T follicular helper cell (primary cell): ENCODE data around the gene CDH4.

Experiments used
- DNase-seq: peaks from one replicate; pipeline ENCODE4 v3.0.0-alpha.2; 2020; ENCODE audit warnings: low read depth

CDH4 gene

DNA sequence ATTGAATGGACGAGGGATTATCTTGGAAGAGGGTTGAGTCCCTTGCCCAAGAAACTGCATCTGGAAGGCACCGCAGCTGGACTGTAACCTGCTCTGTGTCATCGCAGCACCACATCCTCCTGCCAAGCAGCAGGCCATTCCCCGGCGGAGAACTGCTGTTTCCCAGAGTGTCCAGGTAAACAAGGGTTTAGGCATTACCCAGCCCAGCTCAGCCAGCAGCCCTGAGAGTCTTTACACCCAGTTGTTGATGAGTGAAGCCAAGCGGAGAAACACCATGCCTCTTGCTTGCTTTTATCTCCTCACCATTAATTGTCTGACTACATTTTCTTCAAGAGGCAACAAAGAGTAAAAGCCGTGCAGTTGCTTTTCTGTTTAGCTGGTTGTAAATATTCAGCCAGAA lies 104.1 kb downstream of the CDH4 start:
- DNase-seq: no peak

DNA sequence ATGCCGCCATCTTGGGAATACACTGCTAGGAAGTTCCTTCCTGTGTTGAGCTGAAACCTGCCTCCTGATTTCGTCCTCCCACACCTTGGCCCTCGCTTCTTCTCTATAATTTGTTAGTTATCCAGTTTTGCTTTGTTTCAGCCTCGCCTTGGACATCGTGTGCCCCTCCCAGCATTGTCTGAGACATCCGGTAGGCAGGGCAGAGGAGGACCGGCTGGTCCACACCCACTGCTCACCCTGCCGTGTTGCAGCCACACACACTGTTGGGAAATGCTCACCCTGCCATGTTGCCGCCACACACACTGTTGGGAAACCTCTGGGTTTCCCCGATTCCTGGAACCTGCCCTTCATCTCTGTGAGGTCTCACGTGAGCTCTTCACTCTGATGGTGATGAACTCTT lies 105.1 kb downstream of the CDH4 start:
- DNase-seq: no peak

DNA sequence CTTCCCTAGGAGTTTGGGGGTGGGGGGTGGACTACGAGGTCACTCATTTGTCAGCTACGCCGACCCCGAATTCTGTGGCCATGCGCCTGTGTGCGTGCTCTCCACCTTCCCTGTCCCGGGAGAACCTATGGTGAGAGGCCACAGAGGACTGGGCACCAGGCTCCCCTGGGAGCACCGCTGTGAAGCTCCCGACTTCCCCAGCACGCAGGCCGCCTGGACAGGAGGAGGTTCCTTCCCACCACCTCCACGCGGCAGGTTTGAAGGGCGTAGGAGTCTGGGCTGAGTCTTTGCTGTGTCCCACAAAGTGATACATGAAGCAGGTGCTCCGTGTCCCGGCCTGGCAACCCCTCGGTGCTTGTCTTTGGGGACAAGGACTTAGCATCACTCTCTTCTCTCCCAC lies 107.2 kb downstream of the CDH4 start:
- DNase-seq: no peak

DNA sequence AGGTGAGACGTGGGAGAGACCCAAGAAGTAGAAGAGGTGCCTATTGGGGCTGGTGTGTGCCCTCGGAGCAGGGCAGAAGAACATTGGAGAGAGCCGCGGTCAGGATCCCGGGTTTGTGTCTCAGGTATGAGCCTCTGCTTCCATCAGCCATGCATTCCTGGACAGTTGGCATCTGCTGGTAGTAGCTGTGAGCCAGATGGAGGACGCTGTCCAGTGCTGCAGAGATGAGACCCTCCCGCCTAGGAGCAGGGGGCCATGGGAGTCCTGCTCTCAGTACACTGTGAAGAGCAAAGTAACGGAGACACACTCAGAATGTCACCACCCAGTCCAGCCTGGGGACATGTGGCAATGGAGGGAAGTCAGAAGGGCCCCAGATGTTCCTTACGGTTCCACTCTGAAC lies 108.2 kb downstream of the CDH4 start:
- no peak for DNase-seq

DNA sequence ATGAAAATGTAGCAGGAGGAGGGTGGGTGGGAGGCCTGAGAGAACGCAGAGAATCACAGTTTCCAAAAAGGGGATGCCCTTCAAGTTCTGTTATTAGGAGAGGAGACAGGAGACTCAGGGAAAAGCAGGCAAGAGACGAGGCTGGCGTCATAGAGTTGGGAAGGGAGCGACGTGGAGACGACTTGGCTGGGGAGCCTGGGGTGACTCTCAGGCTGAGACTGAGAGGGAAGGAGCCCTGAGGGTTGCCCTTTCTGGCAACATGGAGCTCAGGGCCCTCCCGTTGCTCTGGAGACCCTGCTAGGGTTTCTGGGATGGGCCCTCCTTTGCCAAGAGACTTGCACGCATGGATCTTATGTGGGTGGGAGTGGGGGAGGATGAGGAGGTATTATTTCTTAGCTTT lies 108.9 kb downstream of the CDH4 start:
- DNase-seq: no peak

DNA sequence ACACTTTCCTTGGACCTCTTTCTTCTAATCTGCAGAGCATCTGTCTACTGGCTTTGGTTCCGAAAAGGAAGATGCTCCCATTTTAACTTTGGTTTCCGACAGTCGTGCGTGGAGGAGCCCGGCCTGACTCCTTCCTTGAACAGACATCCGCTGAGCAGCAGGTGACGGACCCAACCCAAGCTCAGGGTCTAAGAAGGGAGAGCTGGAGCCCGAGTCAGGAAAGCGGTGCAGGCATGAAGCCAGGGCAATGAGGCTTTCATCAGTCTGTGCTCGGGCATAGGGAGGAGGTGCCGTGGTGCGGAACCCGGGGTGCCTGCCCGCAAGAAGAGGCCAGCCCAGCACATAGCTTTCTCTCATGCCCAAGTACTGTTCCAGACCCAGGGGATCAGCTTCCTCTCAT lies 109.4 kb downstream of the CDH4 start:
- no peak for DNase-seq

DNA sequence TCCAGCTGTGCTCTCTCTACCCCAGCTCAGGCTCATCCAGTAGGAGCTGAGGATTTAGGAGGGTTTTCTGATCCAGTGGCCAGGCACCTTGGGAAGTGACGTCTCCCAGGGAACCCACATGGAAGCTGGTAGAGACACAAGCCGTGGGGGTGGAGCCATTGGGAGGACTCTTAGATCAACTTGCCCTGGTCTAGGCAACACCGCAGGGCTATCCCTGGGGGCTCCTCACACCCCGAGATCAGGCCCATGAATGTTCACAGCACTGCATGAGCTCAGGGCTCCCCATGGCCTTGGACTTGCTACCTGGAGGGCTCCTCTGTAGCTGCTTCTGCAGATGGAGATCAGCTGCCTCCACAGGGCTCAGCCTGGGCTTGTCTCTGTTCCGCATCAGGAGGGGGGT lies 112.1 kb downstream of the CDH4 start:
- no peak for DNase-seq

DNA sequence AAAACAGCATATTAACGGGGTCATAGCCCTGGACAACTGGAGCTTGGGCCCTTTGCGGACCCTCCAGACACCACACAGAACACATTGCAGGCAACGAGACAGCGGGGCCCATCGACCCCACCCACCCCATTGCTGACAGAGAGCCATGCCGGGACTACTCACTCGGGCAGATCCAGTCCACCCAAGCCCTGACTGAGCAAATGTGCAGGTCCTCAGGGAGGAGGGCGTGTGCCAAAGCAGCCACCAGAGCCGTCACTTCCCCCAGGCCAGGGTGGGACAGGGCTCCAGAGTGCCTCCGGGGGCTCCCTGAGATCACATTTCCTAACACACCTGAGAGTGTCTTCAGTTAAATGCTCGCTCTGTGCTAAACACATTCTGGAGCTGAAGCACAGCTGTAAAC lies 114.9 kb downstream of the CDH4 start:
- DNase-seq: no peak

DNA sequence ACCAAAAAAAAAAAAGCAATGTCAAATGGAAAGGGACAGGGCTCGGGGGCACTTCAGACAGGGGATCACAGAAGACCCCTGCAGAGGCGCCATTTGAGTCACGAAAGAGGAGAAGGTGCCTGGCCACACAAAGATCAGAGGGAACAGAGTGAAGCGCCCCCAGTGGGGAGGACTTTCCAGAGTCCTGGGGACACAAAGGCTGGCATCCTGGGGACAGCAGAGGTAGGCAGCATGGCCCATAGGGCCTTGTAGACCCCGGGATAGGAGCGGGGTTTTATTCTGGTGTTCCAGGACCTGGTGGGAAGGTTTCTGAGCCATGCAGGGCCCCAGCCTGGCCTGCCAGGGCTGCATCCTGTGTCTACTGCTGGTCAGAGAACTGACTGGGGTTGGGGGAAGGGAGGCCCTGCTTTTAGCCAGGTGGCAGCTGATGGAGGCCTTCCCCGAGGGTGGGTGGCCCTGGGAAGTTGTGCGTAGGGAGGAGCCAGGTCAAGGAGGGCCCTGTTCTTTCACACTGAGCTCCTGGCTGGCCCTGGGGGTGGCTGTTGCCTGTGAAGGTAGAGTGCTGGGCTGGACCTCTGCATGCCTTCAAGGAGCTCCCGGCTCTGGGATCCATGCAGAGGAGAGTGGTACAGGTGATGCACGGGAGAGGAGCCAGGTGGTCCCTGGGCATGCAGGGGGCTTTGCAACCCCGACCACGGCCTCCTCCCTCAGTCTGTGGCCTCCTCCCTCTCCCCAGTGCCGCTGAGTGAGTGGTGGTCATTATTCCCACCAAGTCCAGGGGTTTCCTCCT lies 117.9 kb downstream of the CDH4 start:
- DNase-seq: no peak

DNA sequence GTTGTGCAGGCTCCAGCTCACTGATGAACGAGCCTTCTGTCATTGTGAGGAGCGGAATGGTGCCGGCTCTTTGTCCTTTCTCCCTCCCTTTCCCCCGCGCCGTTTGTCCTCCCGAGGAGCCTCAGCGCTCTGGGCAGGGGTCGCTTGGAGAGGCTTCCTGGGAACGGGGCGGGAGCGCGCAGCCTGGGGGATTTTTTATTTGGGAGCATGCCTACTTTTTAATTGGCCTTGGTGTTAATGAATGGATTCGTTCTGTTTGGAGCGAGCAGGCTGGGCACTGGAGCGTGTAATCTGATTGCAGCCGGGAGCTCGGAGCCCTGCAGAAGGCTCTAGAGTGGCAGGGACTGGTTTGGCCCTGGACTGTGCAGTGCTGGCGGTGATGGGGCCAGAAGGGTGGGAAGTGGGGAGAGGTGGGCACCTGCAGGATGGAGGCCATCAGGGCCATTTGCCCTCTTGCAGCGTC lies 118.8 kb downstream of the CDH4 start:
- no peak for DNase-seq

DNA sequence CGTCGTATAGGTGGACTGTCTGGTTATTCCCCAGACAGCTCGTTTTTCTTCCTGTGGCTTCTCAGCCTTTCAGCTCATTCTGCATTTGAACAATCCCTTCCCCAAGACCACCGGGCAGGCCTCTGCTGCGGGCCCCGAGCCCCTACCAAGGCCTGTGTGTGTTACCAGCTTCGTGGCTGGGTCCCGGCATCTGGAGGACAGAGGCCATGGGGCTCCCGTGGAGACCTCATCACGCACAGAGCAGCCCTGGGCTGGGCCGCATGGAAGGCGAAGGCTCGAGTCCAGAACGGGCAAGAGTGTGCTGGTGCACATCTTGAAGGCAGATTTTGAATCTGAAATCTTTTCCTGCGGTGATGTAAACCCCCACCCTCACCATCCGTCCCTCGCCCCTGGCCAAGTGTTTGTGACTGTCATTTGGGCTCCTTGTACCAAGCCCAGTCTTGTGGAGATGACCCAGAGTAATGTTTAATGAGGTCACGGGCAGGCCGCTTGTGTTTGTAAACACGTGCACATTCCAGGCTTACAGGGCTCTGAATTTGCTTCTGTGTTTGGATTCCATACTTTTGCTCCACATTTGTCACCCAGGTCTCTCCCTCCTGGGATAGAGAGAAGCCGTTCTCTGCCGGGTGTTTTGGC lies 119.6 kb downstream of the CDH4 start:
- no peak for DNase-seq

DNA sequence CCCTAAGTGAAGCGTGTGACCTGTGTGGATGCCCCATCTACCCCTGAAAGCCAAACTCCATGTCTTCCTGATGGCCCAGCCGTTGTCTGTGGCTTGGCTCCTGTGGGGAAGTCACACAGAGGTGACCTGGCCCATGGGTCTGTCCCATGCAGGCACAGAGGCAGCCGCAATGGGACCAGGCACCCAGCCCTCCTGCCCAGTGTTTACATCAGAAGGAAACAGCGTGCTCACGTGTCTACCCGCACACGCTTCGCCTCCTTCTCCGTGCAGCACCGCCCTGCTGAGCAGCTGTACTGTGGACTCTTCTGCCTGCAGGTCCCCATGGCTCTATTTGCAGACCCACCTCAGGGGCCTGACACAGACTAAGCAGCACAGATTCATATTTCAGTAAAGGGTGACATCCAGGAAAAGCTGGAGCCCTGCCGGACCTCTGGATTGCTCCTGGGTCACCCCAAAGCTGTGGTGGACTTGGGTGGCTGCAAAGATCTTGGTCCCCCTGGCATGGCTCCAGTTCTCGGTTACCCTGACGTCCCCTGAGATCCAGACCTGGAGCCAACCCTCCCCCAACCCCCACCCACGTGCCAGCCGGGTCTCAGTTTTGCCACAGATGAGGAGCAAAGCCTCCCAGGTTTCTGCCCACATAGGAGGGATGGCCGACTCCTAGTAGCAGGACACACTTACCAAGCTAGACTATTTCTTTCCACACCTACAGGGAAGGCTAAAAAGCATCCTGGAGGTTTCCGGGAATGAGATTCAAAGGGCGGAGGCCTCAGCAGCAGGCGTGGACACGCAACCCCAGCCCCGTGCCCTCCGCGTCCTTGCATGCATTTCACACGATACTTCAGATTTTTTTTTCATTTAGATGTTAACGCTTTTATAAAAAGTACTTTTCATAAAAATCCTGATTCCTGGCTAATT lies 120.3 kb downstream of the CDH4 start:
- DNase-seq: no peak

DNA sequence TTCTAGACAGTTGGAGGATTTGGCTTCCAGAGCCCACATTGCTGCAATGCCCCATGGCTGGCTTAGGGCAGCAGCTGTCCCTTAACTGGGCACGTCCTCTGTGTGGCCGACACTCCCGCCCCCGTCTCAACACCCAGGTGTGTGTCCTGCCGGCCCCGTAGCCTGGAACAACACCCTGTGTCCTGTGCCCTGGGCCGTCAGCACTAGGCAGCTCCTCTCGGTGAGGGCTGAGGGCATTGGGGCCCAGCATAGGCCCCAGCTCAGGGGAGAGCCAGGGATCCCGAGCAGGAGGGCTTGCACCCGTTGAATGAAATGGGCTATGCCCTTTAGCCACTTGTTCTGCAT lies 121.0 kb downstream of the CDH4 start:
- no peak for DNase-seq

DNA sequence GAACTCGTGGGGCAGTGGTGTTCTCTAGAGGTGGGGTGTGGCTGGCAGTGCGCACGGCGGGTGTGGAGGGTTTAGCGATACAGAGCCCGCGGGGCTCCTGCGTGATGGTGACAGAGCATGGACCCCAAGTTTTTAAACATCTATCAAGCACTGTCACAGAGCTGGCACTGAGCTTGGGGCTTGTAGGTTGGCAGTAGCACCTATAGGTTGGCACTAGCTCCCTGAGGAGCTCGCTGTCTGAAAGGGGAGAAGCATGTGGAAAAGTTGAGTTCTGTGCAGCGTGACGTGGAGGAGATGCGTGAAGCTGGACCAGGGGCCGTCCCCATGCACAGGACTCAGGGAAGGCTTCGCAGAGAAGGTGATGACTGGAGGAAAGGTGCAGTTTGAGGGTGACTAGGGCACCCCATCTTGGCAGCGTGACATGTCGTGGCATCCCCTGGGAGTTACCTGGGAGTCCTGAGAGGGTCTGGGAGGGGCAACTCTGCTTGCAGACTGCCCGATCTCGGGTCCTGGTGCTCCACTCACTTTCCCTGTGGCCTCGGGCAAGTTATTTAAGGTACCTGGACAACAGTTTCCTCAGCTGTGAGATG lies 122.0 kb downstream of the CDH4 start:
- DNase-seq: no peak

DNA sequence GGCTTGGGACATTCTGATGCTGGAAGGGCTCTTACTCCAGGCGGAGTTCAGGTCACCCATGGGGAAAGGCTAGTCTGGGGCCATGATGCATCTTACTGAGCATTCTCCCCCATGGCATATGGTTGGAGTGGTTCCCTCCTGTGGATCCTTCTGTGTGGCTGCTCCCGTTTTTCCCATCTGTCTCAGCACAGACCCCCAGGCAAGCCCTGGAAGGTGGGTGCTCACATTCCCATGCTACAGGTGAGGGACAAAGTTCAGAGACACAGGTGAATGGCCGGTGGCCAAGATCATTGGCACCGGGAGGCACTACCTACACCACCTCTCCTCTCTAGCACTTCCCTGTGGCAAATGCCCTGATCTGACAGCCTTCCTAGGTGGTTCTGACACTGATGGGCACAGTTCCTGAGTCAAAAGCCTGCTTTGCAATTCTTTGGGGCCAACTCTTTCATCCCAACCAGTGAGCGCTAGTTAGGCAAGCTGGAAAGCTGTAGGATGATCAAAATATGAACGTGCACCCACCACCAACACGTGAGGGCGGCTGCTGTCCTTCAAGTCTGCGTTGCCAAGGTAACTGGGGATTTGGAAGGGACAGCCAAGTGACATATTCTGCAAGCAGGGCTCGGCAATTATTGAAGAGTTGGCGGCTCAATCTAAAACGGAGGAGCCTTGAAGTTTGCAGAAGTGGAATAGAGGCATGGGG lies 124.6 kb downstream of the CDH4 start:
- DNase-seq: no peak

DNA sequence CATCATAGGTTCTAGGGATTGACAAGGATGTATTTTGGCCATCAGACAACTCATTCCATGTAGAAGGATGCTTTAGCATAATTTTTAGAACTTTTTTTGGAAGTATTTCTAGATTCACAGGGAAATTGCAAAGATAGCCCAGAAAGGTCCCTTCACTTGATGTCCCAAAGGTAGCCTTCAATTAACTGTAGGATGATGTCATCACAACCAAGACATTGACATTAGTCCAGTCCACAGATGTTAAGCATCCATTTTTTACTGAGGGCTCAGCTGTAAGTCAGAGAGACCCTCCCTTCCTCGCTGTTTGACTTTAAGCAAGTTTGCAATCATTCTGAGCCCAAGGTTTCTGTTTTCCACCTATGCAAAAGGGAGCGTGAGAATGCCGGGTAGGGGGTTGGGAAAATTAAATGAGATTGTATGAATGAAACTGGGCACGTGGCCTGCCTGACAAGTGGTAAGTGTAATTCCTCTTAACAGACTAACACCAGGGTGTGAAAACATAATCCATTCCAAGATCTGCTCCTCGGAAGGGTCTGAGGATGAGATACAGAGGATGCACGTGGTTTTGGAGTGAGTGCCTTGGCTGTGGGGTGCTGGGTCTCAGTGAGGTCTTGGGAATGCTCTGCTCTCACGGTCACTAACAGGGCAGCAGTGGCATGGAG lies 126.8 kb downstream of the CDH4 start:
- no peak for DNase-seq

DNA sequence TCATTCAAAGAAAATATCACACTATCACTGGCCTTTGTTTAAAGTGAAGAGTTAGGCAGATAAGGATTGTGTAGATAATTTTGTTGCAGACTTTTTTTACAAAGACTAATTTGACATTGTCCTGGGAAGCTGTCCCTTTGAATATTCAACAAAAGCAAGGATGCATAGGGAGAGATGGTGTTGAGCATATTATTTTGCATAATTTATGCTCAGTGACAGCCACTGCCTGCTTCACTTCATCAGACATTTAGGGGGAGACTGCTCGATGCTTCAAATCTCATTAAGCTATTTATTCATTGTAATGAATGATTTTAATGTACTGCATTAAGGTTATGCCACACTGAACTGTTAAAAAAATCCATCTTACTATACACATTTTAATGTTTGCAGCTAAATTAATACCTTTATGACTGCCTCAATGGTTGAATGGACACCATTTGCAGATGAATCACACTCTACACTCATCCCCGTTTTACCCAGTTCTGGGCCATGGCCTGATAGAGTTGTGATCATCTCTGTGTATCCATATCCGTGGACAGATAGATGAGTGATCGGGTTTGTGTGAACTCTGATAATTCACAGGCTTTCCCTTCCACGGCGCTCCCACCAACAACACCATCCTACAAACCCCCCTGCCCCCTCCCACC lies 128.0 kb downstream of the CDH4 start:
- no peak for DNase-seq

DNA sequence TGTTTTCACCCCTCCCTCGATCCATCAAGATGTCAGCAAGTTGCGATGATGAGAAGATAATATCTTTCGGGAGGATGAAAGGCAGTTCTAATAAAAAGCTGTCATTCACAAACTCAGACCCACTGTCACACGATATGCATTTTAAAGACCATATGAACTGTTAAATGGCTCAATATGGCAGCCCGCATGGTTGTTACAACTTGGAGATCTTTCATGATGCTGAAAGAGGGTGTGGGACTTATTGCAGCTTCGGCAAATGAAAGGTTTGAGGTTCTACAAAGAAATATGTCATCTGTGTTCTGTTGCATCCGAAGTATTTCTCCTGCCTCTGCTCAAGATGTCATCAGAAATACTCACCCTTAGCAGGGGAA lies 128.5 kb downstream of the CDH4 start:
- DNase-seq: no peak

DNA sequence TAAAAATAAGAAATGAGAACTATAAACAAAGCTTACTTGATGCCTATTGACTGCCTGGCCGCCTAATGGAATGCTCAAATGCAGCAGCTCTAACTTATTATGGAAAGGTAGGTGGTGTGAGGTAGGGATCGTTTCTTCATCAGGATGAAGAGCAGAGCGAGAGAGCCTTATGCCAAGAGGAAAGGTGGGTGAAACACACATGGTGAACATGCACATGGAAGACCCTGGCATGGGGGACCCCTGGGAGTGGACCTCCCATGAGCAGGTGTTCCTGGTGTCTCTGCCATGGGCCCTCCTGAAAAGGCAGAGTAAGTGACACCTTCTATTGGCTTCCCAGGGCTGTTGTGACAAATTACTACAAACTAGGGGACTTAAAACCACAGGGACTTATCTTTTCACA lies 130.1 kb downstream of the CDH4 start:
- no peak for DNase-seq

DNA sequence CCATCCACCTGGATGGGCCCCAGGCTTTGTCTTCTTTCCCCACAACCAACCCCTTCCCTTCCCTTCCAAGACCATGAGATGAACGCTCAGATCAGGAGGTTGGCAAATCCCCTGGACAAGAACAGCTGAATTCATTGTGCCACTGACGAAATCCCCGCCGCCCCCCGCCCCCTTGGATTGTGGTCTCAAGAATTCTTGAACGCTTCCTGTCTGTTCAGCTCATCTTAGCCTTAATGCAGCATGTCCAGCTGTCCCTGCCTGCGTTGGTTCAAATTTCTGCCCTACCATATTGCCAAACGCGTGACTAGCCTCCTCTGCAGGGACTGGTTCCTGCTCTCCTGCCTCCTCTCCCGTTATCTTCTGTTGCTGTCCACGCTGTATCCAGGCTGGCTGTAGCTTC lies 133.2 kb downstream of the CDH4 start:
- DNase-seq: no peak

DNA sequence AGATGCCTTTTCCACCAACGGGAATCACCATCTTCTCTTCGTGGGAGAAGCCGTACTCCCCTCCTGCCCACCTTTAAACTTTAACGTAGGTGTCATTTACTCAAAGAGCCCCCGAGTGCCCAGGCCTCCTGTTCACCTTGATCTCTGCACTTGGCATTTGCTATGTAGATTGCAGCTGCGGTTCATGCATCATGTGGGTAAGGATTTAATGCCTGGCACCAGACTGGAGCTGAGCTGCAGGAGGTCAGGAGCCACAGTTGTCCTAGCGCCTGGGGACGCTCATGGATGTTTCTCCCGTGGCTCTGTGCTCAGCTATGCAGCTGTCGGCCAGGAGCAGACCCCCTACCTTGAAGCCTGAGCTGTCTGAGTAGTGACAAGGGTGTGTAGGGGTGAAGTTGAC lies 133.7 kb downstream of the CDH4 start:
- DNase-seq: no peak
